HG02610 (cell line): ENCODE data around the gene ITGB7.

Experiments
- ATAC-seq: cut with Tn5 transposase; IDR thresholded peaks from one replicate; pipeline ENCODE4 v1.9.1; 2021; ENCODE audit warnings: mild to moderate bottlenecking, moderate library complexity; ENCODE audit not compliant: unreplicated experiment

Gene ITGB7

DNA sequence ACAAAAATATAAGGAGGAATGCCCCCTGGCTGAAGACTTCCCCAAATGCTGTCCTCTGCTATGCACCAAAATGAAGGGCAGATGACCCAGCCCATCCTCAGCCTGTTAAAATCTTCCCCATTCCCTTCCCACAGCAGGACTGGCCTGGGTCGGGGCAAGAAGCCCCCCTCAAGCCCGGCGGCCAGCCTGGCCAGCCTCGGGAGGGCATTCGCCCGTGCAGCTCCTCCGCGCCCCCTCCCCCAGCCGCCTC is 24.5 kb upstream of the ITGB7 start:
- no peak for ATAC-seq

DNA sequence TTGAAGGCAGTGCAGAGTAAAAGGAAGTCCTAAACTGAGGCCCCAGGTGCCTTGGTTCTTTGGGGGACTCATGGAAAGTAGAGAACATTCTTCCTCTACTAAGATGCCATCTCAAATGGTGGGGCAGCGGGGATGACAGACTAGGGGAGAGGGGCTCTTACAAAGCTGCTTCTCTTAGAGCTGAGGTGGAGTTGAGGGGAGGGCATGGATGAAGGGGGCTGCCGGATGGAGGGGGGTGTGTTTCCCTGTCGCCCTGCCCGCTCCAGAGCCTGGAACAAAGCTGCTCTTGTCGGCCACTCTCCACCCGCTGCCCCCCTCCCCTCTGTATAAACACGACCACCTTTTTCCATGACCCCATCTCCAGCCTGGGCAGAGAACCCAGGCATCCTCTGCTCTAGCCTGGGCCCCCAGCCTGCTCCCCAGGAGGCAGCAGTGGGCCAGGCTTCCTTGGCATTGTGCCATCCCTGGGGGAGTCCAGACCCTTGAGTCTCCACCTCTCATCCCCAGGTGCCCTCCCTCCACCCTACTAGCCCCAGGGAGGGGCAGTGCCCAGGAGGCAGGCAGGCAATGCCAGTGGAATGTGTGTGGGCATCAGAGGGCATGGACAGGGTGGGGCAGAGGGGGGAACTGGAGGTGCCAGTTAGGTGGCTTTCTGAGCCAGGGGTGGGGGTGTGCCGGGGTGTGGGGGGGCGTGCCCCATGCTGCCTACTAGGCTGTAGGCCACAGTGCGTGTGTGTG is 23.2 kb upstream of the ITGB7 start:
- ATAC-seq, result no peak

DNA sequence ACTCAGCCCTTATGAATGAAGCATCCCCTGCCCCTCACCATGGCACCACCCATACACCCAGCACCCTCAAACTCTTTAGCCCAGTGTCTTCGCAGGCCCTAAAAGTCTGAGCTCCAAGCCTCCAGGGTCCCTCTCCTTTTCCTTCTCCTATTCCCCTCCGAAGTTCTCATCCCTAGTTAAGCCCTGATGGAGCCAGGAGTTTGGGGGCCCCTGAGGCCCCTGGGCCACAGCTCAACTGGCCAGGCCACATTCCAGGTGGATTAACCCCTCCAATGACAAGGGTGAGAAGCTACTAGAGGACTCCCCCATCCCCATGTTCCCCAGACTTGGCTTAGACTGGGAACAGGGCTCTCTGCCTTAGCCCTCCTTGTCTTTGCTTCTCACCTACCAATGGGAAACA is 22.4 kb upstream of the ITGB7 start:
- no peak for ATAC-seq

DNA sequence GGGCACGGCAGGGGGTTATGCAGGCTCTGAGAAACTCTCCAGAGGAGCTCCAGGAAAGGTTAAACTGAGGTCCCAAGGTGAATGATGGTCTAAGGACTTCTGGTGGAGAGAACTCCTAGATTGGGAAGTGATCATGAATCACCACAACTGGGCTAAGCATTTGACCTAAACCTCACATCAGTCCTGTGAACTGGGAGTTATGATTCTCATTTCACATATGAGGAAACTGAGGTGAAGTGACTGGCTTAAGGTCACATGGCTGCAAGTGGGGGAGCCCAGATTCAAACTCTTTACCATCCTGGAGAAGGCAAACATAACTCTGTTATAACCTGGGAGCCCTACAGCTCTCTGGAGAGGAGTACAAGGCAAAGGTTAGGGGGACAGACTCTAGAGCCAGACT is 20.8 kb upstream of the ITGB7 start:
- ATAC-seq, result no peak

DNA sequence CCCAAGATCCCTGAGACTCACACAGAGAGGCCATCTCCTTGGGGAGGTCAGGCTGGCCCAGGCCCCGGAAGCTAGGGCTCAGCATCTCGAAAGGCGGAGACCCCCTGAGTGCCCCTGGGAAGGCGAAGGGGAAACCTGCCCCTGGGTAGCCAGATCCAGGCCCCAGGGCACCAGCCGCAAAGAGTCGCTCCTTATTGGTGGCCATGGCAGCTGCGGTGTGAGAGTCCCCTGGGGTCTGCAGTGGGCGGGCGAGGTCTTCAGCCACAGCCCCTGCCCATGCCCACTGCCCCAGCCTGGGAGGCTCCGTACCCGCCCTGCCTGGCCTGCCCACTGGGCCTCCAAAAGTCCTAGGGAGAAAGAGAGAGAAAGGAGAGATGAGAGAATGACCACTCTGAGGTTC is 20.3 kb upstream of the ITGB7 start:
- ATAC-seq, result no peak

DNA sequence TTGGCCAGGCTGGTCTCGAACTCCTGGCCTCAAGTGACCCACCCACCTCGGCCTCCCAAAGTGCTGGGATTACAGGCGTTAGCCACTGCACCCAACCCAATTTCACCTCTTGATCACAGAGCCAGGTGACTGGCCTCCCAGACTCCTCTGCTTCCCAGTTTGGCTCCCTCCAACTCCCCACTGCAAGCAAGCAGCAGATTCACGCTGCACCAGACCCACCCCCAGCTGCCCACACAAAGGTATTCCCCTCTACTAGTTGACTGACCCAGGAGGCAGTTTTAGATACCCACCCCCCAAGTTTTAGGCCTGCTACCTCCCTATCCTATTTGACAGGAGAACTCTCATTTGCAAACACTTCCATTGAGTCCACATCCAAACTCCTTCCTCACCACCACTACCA is 19.8 kb upstream of the ITGB7 start:
- no peak for ATAC-seq

DNA sequence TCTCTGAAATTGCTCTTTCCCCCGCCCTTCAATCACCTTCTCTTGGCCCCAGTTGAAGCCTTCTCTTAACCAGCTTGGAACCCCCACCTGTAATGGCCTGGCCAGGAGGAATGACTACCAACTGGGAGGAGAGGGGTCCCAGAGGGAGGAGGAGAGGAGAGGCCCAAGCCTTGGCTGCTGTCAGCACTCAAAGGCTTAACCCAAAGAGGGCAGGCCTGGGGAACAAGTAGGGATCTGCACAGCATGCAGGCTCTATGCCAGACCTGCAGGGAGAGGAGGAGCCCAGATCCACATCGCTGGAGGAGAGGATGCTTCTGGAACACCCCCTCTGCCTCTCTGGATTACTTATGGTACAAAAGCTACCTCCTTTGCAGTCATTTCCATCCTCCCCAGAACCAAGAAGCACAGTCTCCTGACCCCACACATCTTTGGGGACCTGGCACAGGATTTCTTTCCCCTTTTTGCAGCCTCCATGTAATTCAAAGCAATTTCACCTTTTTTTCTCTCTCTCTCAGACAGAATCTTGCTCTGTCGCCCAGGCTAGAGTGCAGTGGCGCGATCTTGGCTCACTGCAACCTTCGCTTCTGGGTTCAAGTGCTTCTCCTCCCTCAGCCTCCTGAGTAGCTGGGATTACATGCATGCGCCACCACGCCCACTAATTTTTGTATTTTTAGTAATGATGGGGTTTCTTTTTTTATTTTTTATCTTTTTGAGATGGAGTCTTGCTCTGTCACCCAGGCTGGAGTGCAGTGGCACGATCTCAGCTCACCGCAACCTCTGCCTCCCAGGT is 18.8 kb upstream of the ITGB7 start:
- ATAC-seq, result no peak

DNA sequence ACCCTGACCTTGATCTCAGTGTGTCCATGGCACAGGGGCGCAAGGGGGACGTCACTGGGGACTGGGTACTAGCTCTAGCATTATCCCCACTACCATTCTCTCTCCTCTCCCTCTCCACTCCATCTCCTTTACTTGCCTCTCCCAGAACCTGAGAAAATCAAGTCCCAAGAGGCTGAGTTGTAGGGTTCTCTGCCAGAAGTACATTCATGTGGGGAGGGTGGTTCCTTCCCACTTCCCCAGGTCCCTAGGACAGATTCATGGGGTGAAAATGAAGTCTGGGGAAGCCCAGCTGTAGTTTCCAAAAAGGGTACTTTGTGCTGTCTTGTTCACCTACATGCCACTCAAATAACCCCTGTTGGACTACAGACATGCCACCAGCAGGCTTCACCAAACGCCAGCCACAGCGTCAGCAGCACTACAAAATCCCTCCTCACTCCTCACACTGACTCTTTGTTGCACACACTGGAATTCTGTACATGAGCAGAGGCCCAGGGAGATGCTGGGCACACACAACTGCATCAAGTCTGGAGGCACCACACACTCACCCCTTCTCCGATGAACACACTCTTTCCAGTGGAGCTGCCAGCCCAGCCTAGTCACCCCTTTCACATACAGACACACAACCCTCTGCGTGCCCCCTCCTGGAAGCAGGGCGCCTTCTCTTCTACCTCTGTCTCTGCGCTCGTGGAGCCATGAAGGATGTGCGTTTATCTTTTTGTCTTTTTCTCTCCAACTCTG is 18.0 kb upstream of the ITGB7 start:
- ATAC-seq, result no peak

DNA sequence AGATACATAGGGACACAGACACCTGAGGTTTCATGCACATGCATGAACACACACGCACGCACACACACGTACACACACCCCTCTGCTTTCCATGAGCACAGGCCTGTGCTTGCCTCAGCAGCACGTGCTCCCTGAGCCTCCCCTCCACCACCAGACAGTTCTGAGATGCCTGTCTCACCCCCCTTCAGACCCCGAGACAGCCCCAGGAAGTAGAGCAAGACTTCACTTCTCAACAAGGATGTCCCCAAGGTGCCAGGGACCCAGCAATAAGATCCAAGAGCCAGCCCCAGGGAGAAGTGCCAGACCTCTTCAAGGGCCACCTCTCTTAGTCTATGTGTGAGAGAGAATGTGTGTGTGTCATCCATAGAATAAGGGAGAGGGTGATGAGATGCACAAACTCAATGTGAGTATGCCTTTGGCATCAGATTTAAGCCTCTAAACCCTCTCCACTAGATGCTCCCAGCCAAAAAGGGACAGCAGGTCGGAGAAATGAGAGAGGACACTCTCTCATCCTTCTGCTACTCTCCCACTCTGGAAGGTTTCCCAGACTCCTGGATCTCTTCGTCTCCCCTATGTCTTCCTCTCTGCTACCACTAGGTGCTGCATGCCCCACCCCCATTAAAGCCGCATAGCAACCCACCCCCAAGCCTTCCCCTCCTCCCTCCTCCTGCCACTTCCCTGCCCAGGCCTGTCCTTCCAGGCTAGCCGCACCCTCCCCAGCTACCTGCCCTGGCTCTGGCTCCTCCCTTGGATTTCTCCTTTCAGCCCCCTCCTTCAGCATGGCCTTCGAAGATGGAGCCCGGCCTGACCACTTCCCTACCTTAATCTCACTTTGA is 17.2 kb upstream of the ITGB7 start:
- ATAC-seq, result no peak

DNA sequence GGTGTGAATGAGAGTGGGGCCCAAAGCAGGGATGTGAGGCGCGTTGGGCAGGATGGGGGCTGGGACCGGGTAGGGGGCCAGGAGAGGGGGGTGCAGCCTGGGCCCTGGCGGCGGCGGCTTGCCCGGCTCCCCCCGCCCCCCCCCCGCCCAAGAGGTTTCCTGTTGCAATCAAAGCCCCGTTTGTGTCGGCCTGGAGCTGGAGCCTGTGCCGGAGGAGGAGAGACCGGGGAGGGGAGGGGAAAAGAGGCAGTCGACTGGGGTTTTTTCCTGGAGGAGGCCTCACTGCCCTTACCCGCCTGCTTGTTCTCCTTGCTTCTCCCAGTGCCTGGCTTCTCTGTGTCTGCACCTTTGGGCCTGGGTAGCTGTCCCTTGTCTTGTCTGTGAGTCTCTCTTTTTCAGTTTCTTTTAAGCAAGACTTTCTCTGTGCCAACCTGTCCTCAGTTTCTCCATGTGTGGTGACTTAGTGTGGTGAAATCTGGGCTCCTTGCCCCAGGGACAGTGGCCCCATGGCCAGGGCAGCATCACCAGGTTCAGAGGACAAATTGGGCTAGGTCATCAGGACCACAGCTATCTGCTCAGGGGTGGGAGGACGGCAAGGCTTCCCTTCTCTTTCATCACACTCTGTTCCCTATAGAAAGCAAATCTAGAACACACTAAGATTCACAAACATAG is 16.5 kb upstream of the ITGB7 start:
- ATAC-seq, result no peak

DNA sequence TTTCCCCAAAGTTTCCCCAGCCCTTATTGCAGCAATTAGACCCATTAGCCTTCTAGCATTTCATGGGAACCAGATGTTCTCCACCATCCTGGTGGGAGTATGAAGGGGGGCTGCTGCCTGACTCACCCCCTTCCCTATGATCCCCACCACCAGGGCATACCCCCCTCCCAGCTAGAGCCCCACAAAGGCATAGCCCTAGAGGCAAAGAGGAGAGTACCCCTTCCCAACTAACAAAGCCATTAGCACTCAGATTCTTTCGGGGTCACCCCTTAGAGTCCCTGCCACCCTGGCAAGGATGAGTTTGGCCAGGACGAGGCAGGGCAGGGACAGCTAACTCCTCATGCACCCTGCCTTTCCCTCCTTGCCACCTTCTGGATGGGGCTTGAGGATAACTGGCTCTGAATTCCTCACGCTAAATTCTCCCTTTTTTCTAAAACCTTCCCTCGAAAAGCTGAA is 15.8 kb upstream of the ITGB7 start:
- no peak for ATAC-seq

DNA sequence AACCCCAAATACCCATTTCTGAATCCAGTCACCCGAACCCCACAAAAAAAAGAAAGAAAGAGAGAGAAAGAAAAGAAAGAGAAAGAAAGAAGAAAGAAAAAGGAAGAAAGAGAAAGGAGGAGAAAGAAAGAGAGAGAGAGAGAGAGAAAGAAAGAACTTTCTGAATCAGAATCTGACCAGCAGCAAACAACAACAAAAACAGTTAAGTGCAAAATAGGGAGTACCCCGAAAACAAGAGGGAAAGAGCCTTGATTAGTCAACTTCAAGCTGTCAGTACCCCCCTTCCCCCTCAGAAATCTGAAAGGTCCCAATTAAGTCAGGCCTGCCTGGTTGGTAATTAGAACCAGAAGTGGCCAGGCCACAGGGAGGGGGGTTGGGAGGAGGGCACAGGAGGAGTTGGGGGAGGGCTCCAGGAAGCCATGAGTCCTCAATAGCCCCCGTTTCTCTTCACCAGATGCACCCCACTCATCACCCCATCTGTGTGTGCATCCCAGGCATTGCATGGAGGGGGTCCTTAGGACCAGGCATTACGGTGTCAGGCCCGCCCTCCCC is 15.2 kb upstream of the ITGB7 start:
- no peak for ATAC-seq

DNA sequence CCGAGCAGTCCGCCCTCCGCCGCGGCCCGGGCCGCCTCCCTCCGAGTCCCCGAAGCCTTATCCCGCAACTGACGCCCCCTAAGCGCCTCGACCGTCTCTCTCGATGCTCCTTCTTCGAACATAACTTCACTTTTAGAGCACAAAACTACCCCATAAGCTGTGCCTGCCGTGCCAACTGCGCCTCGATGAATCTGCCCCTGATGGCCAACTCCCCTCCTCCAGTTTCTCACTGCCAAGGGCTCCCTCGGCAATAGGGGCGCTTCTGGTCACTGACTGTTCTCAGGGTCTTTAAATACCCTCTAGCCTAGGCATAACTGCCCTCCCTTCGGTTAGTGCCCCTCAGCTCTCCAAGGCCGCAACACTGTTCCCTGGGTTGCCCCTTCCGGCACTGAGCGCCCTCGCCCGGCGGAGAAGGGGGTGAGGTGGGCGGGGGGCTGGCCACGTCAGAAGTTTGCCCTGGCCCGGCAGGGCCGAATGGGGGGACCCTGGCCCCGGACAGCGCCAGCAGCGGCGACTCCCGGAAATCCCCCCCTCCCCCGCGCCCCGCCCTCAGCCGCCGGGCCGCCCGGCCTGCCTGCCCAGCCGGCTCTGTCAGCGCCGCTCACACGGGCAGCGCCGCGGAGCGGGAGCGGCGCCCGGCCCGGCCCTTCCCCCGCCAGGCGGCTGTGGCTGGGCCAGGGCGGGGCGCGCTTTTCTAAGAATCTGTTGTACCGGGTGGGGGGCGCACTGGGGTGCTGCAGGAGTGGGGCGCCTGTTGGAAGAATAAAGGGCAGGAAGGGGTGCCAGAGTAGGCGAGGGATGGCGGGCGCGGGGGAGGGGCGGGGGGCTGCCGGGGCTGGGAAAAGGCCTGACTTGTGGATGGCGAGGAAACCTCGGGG is 14.4 kb upstream of the ITGB7 start:
- no peak for ATAC-seq

DNA sequence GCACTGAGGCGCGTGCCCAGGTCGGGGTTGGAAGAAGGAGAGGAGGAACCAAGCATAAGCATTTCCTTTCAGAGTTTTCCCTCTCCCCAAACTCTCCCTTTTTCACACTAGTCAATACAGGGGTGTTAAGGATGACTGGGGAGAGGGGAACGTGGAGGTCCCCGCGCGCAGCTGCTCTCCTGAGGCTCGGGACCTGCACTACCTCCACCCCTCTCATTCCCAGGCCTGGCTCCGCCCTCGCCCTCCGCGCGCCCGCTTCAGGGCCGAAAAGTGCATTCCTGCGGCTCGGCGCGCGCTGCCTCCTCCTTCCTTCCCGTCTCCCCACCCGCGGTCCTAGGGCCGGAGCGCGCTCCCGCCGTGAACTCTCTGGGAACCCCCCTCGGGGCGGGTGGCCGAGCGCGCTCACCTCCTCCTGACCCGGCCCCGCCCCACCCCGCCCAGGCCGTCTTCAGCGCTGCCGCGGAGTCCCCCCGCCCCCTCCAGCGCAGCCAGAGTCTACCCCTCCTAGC is 13.7 kb upstream of the ITGB7 start:
- ATAC-seq, result peak; percentile 42

DNA sequence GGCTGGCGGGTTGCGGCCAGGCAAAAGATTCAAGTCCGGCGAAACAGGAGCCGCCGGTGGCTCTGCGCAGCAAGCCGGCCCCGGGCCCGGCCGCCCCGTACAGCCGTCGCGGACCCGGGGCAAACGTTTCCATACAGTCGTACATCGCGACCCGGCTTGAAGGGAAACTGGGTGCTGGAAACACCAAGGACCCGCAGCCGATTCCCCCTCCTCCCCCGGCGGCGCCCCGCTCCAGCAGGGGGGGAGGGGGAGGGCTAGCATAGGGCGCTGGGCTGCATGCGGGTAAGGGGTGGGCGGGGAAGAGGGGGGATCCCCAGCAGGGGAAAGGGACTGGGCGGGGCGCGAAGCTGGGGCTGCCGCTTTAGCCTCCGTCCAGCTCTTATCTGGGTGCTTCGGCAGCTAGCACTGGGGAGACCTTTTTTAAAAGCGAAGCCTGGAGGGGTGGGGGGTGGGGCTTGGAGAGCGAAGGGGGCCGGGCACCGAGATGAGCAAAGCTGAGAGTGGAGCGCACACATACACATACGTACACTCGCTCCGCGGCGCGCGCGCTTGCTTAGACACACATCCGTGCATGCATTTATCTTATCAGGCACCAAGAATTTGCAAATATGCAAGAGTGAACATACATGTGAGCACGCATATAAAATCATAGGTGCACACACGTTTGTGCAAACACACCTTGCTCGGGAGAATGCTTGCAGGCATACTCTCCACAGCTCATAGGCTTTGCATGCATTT is 13.1 kb upstream of the ITGB7 start:
- ATAC-seq, result peak; percentile 29

DNA sequence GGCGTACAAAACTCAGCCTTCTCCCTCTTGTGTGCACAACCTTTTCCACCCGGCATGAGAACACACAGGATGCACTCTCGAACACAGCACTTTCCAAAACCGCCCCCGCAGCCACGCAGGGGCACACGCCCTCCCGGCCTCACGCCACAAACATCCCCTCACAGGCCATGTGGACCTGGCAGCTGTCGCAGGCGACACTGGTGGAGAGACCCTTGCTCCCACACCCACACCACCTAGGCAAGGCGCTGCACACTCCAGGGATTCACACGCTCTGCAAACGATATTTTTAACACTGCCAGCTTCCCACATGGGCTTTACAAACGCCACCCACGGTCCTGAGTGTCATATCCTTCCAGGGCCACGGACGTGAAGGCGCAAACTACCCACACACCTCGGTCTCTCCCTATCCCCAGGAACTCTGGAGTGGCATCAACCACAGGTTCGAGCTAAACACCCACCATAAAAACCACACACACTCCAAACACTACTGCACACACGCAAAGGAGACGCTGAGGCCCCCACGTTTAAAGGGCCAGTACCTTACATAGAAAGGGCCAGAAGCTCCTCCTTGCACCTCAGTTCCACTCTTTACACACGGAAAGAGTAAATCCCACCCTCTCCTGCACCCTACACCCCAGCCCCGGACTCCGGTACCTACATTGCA is 12.4 kb upstream of the ITGB7 start:
- no peak for ATAC-seq

DNA sequence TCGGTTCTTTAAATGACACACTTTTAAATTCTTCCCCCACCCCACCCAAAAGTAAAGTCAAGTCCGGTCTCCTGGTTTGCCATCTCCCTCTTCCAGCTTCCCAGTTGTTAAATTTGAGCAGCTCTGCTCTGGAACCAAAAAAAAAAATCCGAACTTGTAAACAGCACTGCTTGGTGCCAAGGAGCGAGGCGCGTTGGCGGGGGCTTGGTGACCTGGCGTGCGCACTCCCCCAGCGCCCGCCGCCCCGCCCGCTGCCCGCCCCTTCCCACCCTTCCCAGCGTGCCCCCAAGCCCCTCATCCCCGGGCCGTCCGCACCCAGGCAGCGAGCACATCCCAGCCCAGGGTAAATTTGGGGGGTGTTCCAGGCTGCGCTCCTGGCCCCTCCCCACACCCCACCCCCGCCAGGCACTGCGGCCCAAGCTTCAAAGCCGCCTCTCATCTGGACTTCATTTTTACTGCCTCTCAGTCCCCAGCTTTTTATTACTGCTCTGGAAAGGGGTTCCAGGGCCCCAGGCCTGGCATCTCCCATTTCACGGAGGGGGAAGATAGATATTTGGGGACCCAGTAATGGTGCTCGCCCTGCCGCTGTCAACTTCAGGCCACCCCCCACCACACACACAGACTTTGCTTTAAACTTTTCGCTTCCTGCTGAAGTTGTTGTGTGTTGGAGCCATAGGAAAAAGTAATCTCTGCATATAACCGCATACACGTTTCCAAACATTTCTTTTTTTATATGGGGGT is 11.7 kb upstream of the ITGB7 start:
- no peak for ATAC-seq
